GM19452 (cell line): ENCODE measurements around the gene DIAPH2.

Source experiments
- ATAC-seq: cut with Tn5 transposase; IDR thresholded peaks from one replicate; pipeline ENCODE4 v1.9.1; 2021; ENCODE audit not compliant: unreplicated experiment

DIAPH2 gene

GRCh38 chrX:97284531-97284930 is 599.9 kb downstream of the DIAPH2 start:
- no peak for ATAC-seq

- no peak for ATAC-seq
These were observed 605.6 kb downstream of the DIAPH2 start for GRCh38 chrX:97290199-97290598.

GRCh38 chrX:97294041-97294440 is 609.4 kb downstream of the DIAPH2 start:
- ATAC-seq: no peak

- ATAC-seq: no peak
These were observed 611.3 kb downstream of the DIAPH2 start for GRCh38 chrX:97295954-97296353.

GRCh38 chrX:97306771-97307470 is 622.3 kb downstream of the DIAPH2 start:
- no peak for ATAC-seq

GRCh38 chrX:97308171-97308570 is 623.5 kb downstream of the DIAPH2 start:
- ATAC-seq: no peak

- ATAC-seq: no peak
These were observed 625.0 kb downstream of the DIAPH2 start for GRCh38 chrX:97309487-97310116.

- no peak for ATAC-seq
These were observed 625.7 kb downstream of the DIAPH2 start for GRCh38 chrX:97310373-97310772.

- ATAC-seq: no peak
These were observed 626.6 kb downstream of the DIAPH2 start for GRCh38 chrX:97311066-97311778.

- no peak for ATAC-seq
These were observed 629.7 kb downstream of the DIAPH2 start for GRCh38 chrX:97314345-97314744.

GRCh38 chrX:97315939-97316338 is 631.3 kb downstream of the DIAPH2 start:
- ATAC-seq: no peak

- ATAC-seq: no peak
These were observed 635.7 kb downstream of the DIAPH2 start for GRCh38 chrX:97320305-97320704.

GRCh38 chrX:97322401-97322800 is 637.8 kb downstream of the DIAPH2 start:
- no peak for ATAC-seq

- ATAC-seq: peak; percentile 98
These were observed 641.8 kb downstream of the DIAPH2 start for GRCh38 chrX:97326456-97326855.

- no peak for ATAC-seq
These were observed 644.3 kb downstream of the DIAPH2 start for GRCh38 chrX:97328853-97329390.

GRCh38 chrX:97330151-97330550 is 645.5 kb downstream of the DIAPH2 start:
- ATAC-seq: no peak

- ATAC-seq: no peak
These were observed 648.3 kb downstream of the DIAPH2 start for GRCh38 chrX:97332963-97333362.

GRCh38 chrX:97334850-97335249 is 650.2 kb downstream of the DIAPH2 start:
- no peak for ATAC-seq

- ATAC-seq: no peak
These were observed 660.1 kb downstream of the DIAPH2 start for GRCh38 chrX:97344724-97345123.

- ATAC-seq: no peak
These were observed 674.3 kb downstream of the DIAPH2 start for GRCh38 chrX:97358941-97359340.

GRCh38 chrX:97363843-97364242 is 679.2 kb downstream of the DIAPH2 start:
- no peak for ATAC-seq

GRCh38 chrX:97366237-97366636 is 681.6 kb downstream of the DIAPH2 start:
- ATAC-seq: no peak
